Measurements from ENCODE around the gene UGT1A3.

UGT1A3 gene

DNA sequence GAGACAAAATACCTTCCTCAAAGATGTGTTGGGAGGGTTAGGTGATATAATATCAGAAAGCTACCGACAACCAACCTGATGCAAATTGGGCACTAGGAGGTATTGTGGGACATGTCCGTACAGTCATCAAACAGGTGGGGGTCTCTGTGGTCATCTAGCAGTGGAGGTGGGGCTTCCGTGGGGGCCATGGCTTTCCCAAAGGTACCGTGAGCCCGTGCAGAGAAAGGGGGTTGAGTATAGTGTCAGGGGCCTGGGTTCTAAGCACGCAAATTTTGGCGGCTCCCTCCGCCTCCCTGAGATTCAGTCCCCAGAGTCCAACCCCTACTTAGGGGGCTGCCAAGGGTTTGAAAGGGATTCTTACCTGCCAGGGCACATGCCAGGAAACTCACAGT, 92.9 kb downstream of the UGT1A3 start:
- H3K27me3 ChIP-seq (ENCODE audit: control insufficient read depth in 1 of 2, insufficient read depth in 2 of 2, low read length in 2 of 2), result no peaks in the 10 kb centered on the region
- H3K4me1 ChIP-seq (ENCODE audit: insufficient read depth, low read length), result no peaks in the 10 kb centered on the region
- H3K9me3 ChIP-seq (ENCODE audit: low read length), result no peaks in the 10 kb centered on the region
- no peak overlapping the region for H3K27ac ChIP-seq (ENCODE audit: low read depth, low read length)
- no peak overlapping the region for H3K9ac ChIP-seq (ENCODE audit: low read length)
- no peak overlapping the region for H3K4me3 ChIP-seq (ENCODE audit: low read depth in 1 of 2, low read length in 2 of 2)
- H3K36me3 ChIP-seq (ENCODE audit: insufficient read depth, low read length), result no peaks in the 10 kb centered on the region

DNA sequence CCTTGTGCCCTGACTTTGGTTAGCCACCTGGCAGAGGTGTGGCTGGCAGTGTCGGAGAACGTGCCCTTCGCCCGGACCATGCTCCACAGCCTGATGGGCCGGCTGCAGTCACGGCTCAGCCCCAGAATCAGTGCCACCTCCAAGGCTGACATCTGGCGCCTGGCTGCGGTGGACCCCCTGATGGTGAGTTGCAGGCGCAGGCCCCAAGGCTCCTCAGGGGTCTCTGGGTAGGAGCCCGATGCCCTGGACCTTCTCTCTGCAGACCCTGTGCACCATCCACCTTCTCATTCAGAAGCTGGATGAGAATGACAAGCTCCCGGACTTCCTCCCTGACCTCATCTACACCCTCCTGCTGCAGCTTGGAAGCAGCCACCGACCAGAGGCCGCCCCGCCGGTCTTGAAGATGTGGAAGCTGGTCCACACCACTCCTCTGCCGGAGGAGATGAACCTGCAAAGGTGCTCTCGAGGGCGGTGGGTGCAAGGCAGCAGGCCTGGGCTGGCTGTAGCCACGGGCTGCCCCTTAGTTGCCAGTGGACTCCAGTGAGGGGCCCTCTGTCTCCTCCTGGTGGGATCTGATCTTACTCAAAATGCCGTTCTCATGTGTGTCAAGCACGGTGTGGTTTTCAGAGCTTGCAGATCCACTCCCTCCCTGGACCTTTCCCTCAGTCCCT, 93.4 kb downstream of the UGT1A3 start:
- H3K27ac ChIP-seq (ENCODE audit: low read depth, low read length), result no peak overlapping the region

More for the DNA sequence above, 93.4 kb downstream of the UGT1A3 start:
- Histone ChIP-seq H3K9me3 (ENCODE audit: low read length) (no peaks in the 10 kb centered on the region), H3K36me3 (ENCODE audit: insufficient read depth, low read length) (no peaks in the 10 kb centered on the region), H3K4me1 (ENCODE audit: insufficient read depth, low read length) (no peaks in the 10 kb centered on the region), H3K9ac (ENCODE audit: low read length) (no peak overlapping the region), H3K27me3 (ENCODE audit: control insufficient read depth in 1 of 2, insufficient read depth in 2 of 2, low read length in 2 of 2) (no peaks in the 10 kb centered on the region), H3K4me3 (ENCODE audit: low read depth in 1 of 2, low read length in 2 of 2) (no peak overlapping the region)

Data from muscle layer of colon (tissue), 2 donors.